ENCODE results near the gene C10orf143. TPM values are rescaled to one million over a fixed set of nuclear protein-coding genes. Genes with fewer than 3 reads are reported as not detected.

Gene C10orf143
- total and polyA plus RNA-seq, 2 of the 8 experiments (the other 6 are each of a cell fraction or from before 2014, with no cell fraction given) = 1.6 to 2.0 TPM

- TF ChIP-seq SIN3A (conservative IDR thresholded peaks at IDR 0.05 in 1 of 2, IDR thresholded peaks at IDR 0.05 in 1 of 2; ENCODE audit: low read depth in 1 of 2, low read length in 2 of 2) (no peak), SP1 (IDR thresholded peaks at IDR 0.05; ENCODE audit: low read depth, low read length) (no peak), TCF12 (IDR thresholded peaks at IDR 0.05; ENCODE audit: low read depth, low read length) (no peak), KDM5A (IDR thresholded peaks at IDR 0.05; ENCODE audit: low read length) (no peak), ASH2L (IDR thresholded peaks at IDR 0.05; ENCODE audit: low read length) (no peak), FOSL1 (IDR thresholded peaks at IDR 0.05; ENCODE audit: insufficient read depth, low read depth, low read length) (no peak)
Observed at GRCh38 chr10:130141878-130142277, 31.2 kb upstream of the C10orf143 start (continued).

All from H1 (cell line).